Karpas-422 (cell line): Measurements from ENCODE around the gene TAF15. TPM values are rescaled to one million over a fixed set of nuclear protein-coding genes. Genes with fewer than 3 reads are reported as not detected.

Experiments used
- DNase-seq: peaks from one replicate; pipeline ENCODE4 v3.0.0-alpha.2; 2015
- H2AFZ ChIP-seq: fragments of 200-600 bp; sonication (generic); 2 replicates; pipeline ENCODE4 v1.6.1; 2014; ENCODE audit warnings: antibody characterized with exemption, low read length, mixed read lengths
- H3K27ac ChIP-seq: fragments of 200-600 bp; sonication (generic); 2 replicates; pipeline ENCODE4 v1.5.1; 2014; ENCODE audit warnings: mild to moderate bottlenecking, low read length, moderate library complexity
- H3K27me3 ChIP-seq: fragments of 200-600 bp; sonication (generic); 2 replicates; pipeline ENCODE4 v1.6.1; 2014; ENCODE audit warnings: low read length, mixed read lengths
- H3K36me3 ChIP-seq: fragments of 200-600 bp; sonication (generic); 2 replicates; pipeline ENCODE4 v1.6.1; 2014; ENCODE audit warnings: low read length, mixed read lengths; ENCODE audit not compliant: insufficient read depth
- H3K4me1 ChIP-seq: fragments of 200-600 bp; sonication (generic); 2 replicates; pipeline ENCODE4 v1.6.1; 2014; ENCODE audit warnings: mild to moderate bottlenecking, low read length, mixed read lengths
- H3K4me2 ChIP-seq: fragments of 200-600 bp; sonication (generic); 2 replicates; pipeline ENCODE4 v1.6.1; 2014; ENCODE audit warnings: low read length, low read depth, mild to moderate bottlenecking; ENCODE audit not compliant: poor library complexity, severe bottlenecking
- H3K4me3 ChIP-seq: fragments of 200-600 bp; sonication (generic); 2 replicates; pipeline ENCODE4 v1.5.1; 2014; ENCODE audit warnings: mild to moderate bottlenecking, antibody characterized with exemption, low read length, mixed read lengths
- H3K79me2 ChIP-seq: fragments of 200-600 bp; sonication (generic); 2 replicates; pipeline ENCODE4 v1.6.1; 2014; ENCODE audit warnings: mild to moderate bottlenecking, low read length, mixed read lengths
- H3K9ac ChIP-seq: fragments of 200-600 bp; sonication (generic); 2 replicates; pipeline ENCODE4 v1.6.0; 2014; ENCODE audit warnings: low read length
- H3K9me2 ChIP-seq: fragments of 200-600 bp; sonication (generic), shearing (Covaris generic); replicated peaks from 2 replicates; pipeline ENCODE4 v1.6.0; 2014; ENCODE audit warnings: mild to moderate bottlenecking, low read length, moderate library complexity; ENCODE audit not compliant: insufficient read depth
- H3K9me3 ChIP-seq: fragments of 300-700, 200-600 bp; sonication (generic); 2 replicates; pipeline ENCODE4 v1.6.1; 2014; ENCODE audit warnings: low read length, mixed read lengths
- H4K20me1 ChIP-seq: fragments of 200-600 bp; sonication (generic); 2 replicates; pipeline ENCODE4 v1.6.1; 2014; ENCODE audit warnings: mild to moderate bottlenecking, antibody characterized with exemption, low read length, low read depth; ENCODE audit not compliant: insufficient read depth
- total RNA-seq: library from RNA; depleted of rRNA; stranded (reverse); fragments of >200 nt; shearing (Covaris generic); gene quantifications from 2 replicates; pipeline ENCODE4 v1.2.3, GENCODE V29; 2014; ENCODE audit warnings: low replicate concordance

Gene TAF15
- total RNA-seq, 1 experiment from 2014 or later = 90.7 TPM

DNA sequence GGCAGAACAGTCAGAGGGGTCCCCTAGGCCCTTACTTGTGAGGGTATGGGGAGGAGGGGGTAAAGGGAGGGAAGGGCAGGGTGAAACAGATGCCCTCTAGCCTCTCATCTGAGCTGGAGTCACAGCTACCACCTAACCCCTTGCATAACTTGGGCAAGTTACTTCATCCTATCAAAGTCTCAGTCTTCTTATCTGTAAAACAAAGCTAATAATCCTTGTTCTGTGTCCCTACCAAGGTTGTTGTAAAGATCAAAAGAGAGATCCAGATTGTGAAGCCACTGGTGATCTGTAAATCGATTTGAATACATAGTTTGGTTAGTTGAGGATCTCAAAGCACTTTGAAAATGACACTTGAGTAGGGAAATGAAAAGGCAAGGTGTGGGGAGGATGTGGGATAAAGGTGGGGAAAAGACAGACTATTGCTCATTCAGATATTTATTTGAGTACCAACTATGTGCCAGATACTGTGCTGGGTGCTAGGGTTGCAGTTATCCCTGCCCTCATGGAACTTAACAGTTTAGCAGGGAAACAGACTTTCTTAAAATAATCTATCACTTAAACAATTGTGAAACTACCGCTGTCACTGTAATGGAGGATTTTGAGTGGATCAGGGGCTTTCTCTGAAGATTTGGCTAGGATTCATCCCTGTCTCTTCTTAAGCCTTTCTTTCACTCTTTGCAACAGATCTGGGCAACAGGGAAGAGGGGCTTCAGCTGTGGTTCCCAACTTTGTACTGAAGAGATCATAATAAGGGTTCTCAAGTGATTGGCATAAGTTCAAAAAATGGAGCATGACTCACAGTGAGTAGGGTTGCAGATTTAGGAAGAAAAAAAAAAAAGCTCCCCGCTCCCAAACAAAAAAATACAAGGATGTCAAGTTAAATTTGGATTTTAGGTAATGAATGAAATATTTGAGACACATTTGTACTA lies 56.4 kb downstream of the TAF15 start:
- no peak overlapping the region for H3K4me3 ChIP-seq
- H3K27me3 ChIP-seq = no peaks in the 10 kb centered on the region
- no peaks in the 10 kb centered on the region; the same call in 1 of the 2 replicates for H3K36me3 ChIP-seq
- H3K9me2 ChIP-seq = no peaks in the 10 kb centered on the region
- H4K20me1 ChIP-seq = no peaks in the 10 kb centered on the region
- H3K27ac ChIP-seq = no peak overlapping the region
- no peak overlapping the region for H2AFZ ChIP-seq
- H3K4me2 ChIP-seq = no peak overlapping the region
- no peaks in the 10 kb centered on the region for H3K4me1 ChIP-seq
- no peaks in the 10 kb centered on the region for H3K9me3 ChIP-seq
- no peak overlapping the region for H3K9ac ChIP-seq
- DNase-seq = no peak
- no peaks in the 10 kb centered on the region for H3K79me2 ChIP-seq

- H2AFZ ChIP-seq = no peak overlapping the region
- DNase-seq = no peak
- H3K4me3 ChIP-seq = no peak overlapping the region
- no peaks in the 10 kb centered on the region for H3K9me3 ChIP-seq
- no peaks in the 10 kb centered on the region for H4K20me1 ChIP-seq
- no peak overlapping the region for H3K9ac ChIP-seq
- no peaks in the 10 kb centered on the region for H3K9me2 ChIP-seq
- no peaks in the 10 kb centered on the region for H3K4me1 ChIP-seq
- no peaks in the 10 kb centered on the region for H3K27me3 ChIP-seq
- H3K27ac ChIP-seq = no peak overlapping the region
- H3K36me3 ChIP-seq = no peaks in the 10 kb centered on the region; the same call in 1 of the 2 replicates
- H3K79me2 ChIP-seq = no peaks in the 10 kb centered on the region
- H3K4me2 ChIP-seq = no peak overlapping the region
These were observed 57.2 kb downstream of the TAF15 start for GRCh38 chr17:35866341-35866950.

- Histone ChIP-seq H3K4me1 (no peaks in the 10 kb centered on the region), H2AFZ (no peak overlapping the region), H3K9me2 (no peaks in the 10 kb centered on the region), H3K4me2 (no peak overlapping the region), H3K9me3 (no peaks in the 10 kb centered on the region), H3K79me2 (no peaks in the 10 kb centered on the region), H3K9ac (no peak overlapping the region), H3K36me3 (no peaks in the 10 kb centered on the region; the same call in 1 of the 2 replicates), H3K27ac (no peak overlapping the region), H4K20me1 (no peaks in the 10 kb centered on the region), H3K27me3 (no peaks in the 10 kb centered on the region), H3K4me3 (no peak overlapping the region)
- no peak for DNase-seq
These were observed 58.3 kb downstream of the TAF15 start for GRCh38 chr17:35867574-35867973.

GRCh38 chr17:35868737-35869136 lies 59.5 kb downstream of the TAF15 start, which contains the start of gene HEATR9:
HEATR9 (minus strand) TSS chr17:35868891; CDS start chr17:35868742, 149 bp downstream.
- Histone ChIP-seq H3K4me3 (no peak within 1 kb of the TSS), H3K36me3 (no peaks in the 10 kb centered on the region; the same call in 1 of the 2 replicates), H3K27ac (no peak within 1 kb of the TSS), H3K9me2 (no peaks in the 10 kb centered on the region), H3K4me1 (no peaks in the 10 kb centered on the region), H4K20me1 (no peaks in the 10 kb centered on the region), H2AFZ (no peak within 1 kb of the TSS), H3K27me3 (no peaks in the 10 kb centered on the region), H3K9me3 (no peaks in the 10 kb centered on the region), H3K9ac (no peak within 1 kb of the TSS), H3K79me2 (no peaks in the 10 kb centered on the region), H3K4me2 (no peak within 1 kb of the TSS)
- no peak for DNase-seq

DNA sequence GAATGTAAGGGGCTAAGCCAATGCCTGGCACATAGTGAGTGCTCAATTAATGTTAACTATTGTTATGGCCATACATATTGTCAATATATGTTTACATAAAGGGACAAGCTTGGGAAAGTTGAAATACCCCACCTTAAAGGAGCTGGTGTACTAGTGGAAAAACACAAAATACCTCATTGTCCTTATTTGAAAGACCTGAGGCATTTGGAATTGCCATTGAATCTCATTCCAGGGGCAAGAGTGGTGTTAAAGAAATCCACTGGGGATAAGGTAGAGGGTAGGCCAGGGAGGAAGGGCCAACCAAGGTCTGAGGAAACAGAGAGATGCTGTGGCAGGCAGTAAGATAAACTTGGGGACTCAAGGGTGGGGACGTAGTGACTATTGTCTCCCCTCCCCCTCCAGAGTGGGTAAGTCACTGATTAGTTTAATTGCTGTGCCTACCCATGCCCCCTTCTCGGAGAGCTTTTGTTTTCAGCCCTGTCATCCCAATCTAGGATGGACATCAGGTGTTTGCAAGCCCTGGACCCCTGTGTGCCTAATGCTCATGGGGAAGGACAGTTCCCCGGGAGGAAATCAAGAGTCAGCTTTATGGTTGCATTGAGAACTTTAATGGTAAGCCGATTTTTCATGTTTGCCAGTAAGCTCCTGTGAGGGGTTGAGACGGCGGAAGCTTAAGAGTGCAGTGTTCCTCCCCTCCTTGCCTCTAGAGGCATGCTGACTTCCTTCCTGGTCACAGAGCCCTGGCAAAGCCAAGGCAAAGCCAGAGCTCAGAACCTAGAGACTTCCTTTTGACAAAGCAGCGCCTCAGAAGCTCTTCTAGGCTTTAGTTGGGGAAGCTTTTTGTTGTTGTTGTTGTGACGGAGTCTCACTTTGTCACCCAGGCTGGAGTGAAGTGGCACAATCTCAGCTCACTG lies 61.9 kb downstream of the TAF15 start:
- Histone ChIP-seq H3K9ac (no peak overlapping the region), H3K27ac (no peak overlapping the region), H4K20me1 (no peaks in the 10 kb centered on the region), H3K36me3 (no peaks in the 10 kb centered on the region), H3K79me2 (no peaks in the 10 kb centered on the region), H3K9me2 (no peaks in the 10 kb centered on the region), H3K4me2 (no peak overlapping the region), H3K9me3 (no peaks in the 10 kb centered on the region), H2AFZ (no peak overlapping the region), H3K4me1 (no peaks in the 10 kb centered on the region), H3K27me3 (no peaks in the 10 kb centered on the region), H3K4me3 (no peak overlapping the region)
- no peak for DNase-seq

GRCh38 chr17:35872196-35872980 lies 63.1 kb downstream of the TAF15 start:
- Histone ChIP-seq H3K9me2 (no peaks in the 10 kb centered on the region), H2AFZ (no peak overlapping the region), H3K4me1 (no peaks in the 10 kb centered on the region), H4K20me1 (no peaks in the 10 kb centered on the region), H3K27me3 (no peaks in the 10 kb centered on the region), H3K36me3 (no peaks in the 10 kb centered on the region), H3K4me3 (no peak overlapping the region), H3K9me3 (no peaks in the 10 kb centered on the region), H3K79me2 (no peaks in the 10 kb centered on the region), H3K9ac (no peak overlapping the region), H3K4me2 (no peak overlapping the region), H3K27ac (no peak overlapping the region)
- no peak for DNase-seq

GRCh38 chr17:35875072-35875799 lies 66.0 kb downstream of the TAF15 start:
- Histone ChIP-seq H2AFZ (no peak overlapping the region), H3K9me3 (no peaks in the 10 kb centered on the region), H3K4me3 (no peak overlapping the region), H3K4me1 (no peaks in the 10 kb centered on the region), H3K79me2 (no peaks in the 10 kb centered on the region), H3K27ac (no peak overlapping the region), H3K9me2 (no peaks in the 10 kb centered on the region), H4K20me1 (no peaks in the 10 kb centered on the region), H3K36me3 (no peaks in the 10 kb centered on the region), H3K27me3 (no peaks in the 10 kb centered on the region), H3K9ac (no peak overlapping the region), H3K4me2 (no peak overlapping the region)
- DNase-seq = no peak
